Ascending aorta (tissue), 2 donors: Measurements from ENCODE around the gene ATL2. TPM values are rescaled to one million over a fixed set of nuclear protein-coding genes. Genes with fewer than 3 reads are reported as not detected.

ENCODE experiments used
- DNase-seq, 2 donors: peaks; one replicate each; pipeline ENCODE4 v3.0.0-alpha.2; 2019; ENCODE audit warnings: low spot score in 2 of 2
- H3K27ac ChIP-seq, 2 donors: fragments of 200-600 bp; sonication (generic); one replicate each; pipeline ENCODE4 v1.5.1; 2016 to 2017; ENCODE audit warnings: mild to moderate bottlenecking in 1 of 2
- H3K27me3 ChIP-seq: fragments of 200-600 bp; sonication (generic); one replicate; pipeline ENCODE4 v1.5.1; 2017
- H3K36me3 ChIP-seq, 2 donors: fragments of 200-600 bp; sonication (generic); one replicate each; pipeline ENCODE4 v1.5.1; 2016
- H3K4me1 ChIP-seq, 2 donors: fragments of 200-600 bp; sonication (generic); one replicate each; pipeline ENCODE4 v1.5.1; 2016 to 2017; ENCODE audit warnings: mild to moderate bottlenecking in 1 of 2
- H3K4me3 ChIP-seq, 2 donors: fragments of 200-600 bp; sonication (generic); one replicate each; pipeline ENCODE4 v1.5.1; 2016 to 2017; ENCODE audit warnings: mild to moderate bottlenecking in 1 of 2
- H3K9me3 ChIP-seq, 2 donors: fragments of 200-600 bp; sonication (generic); one replicate each; pipeline ENCODE4 v1.5.1; 2016
- intact Hi-C: fragments of 100-400 bp; cut with DNase I; formaldehyde crosslinking; loops from one replicate; pipeline ENCODE4 v1.15.1; 2023
- total RNA-seq: library from RNA; depleted of rRNA; stranded (reverse); fragments of >200 nt; gene quantifications from one replicate; pipeline ENCODE4 v1.1.0, GENCODE V29; 2016
- TF ChIP-seq, protein P1 (sequence below), 3 experiments: fragments of 200-600 bp in 2 of 3; fragments of 450-650 bp in 1 of 3; sonication (generic) in 2 of 3; IDR thresholded peaks; one replicate each; pipeline ENCODE4 v1.5.1; 2016 to 2019; ENCODE audit warnings: antibody characterized with exemption in 3 of 3, mild to moderate bottlenecking in 1 of 3, moderate library complexity in 1 of 3

ATL2 gene
- total RNA-seq, 1 donor from 2014 or later = 49.1 TPM

- no peaks in the 10 kb centered on the region for H3K27me3 ChIP-seq
- H3K4me1 ChIP-seq = peaks cover 4 to 15% of the 10 kb centered on the region in 2 donors
- H3K27ac ChIP-seq = no peak overlapping the region
- DNase-seq = no peak
- peaks cover 0 to 7% of the 10 kb centered on the region in 2 donors for H3K36me3 ChIP-seq
- intact Hi-C loops = no loop called here
- no peak overlapping the region for H3K4me3 ChIP-seq
- TF ChIP-seq, protein P1, sequence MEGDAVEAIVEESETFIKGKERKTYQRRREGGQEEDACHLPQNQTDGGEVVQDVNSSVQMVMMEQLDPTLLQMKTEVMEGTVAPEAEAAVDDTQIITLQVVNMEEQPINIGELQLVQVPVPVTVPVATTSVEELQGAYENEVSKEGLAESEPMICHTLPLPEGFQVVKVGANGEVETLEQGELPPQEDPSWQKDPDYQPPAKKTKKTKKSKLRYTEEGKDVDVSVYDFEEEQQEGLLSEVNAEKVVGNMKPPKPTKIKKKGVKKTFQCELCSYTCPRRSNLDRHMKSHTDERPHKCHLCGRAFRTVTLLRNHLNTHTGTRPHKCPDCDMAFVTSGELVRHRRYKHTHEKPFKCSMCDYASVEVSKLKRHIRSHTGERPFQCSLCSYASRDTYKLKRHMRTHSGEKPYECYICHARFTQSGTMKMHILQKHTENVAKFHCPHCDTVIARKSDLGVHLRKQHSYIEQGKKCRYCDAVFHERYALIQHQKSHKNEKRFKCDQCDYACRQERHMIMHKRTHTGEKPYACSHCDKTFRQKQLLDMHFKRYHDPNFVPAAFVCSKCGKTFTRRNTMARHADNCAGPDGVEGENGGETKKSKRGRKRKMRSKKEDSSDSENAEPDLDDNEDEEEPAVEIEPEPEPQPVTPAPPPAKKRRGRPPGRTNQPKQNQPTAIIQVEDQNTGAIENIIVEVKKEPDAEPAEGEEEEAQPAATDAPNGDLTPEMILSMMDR (IDR thresholded peaks at IDR 0.05) = no peak
- no peaks in the 10 kb centered on the region for H3K9me3 ChIP-seq
Measured at GRCh38 chr2:38362232-38362631, 14.8 kb downstream of the ATL2 start.

- Histone ChIP-seq H3K36me3 (peaks cover 0 to 7% of the 10 kb centered on the region in 2 donors), H3K27ac (no peak overlapping the region)
Measured at GRCh38 chr2:38360177-38360576, 16.9 kb downstream of the ATL2 start.

GRCh38 chr2:38353402-38353801, 23.7 kb downstream of the ATL2 start:
- TF ChIP-seq, protein P1 (IDR thresholded peaks at IDR 0.05) = no peak
- H3K36me3 ChIP-seq = peaks cover 5 to 12% of the 10 kb centered on the region in 2 donors
- no peaks in the 10 kb centered on the region for H3K9me3 ChIP-seq
- intact Hi-C loops = no loop called here
- H3K27me3 ChIP-seq = no peaks in the 10 kb centered on the region
- DNase-seq = no peak
- no peak overlapping the region for H3K4me3 ChIP-seq
- no peaks in the 10 kb centered on the region for H3K4me1 ChIP-seq
- H3K27ac ChIP-seq = no peak overlapping the region

More at GRCh38 chr2:38360177-38360576, 16.9 kb downstream of the ATL2 start:
- Histone ChIP-seq H3K4me1 (peaks cover 0 to 8% of the 10 kb centered on the region in 2 donors), H3K27me3 (no peaks in the 10 kb centered on the region), H3K4me3 (no peak overlapping the region), H3K9me3 (no peaks in the 10 kb centered on the region)
- TF ChIP-seq, protein P1 (IDR thresholded peaks at IDR 0.05) = no peak
- no peak for DNase-seq
- intact Hi-C loops = no loop called here

DNA sequence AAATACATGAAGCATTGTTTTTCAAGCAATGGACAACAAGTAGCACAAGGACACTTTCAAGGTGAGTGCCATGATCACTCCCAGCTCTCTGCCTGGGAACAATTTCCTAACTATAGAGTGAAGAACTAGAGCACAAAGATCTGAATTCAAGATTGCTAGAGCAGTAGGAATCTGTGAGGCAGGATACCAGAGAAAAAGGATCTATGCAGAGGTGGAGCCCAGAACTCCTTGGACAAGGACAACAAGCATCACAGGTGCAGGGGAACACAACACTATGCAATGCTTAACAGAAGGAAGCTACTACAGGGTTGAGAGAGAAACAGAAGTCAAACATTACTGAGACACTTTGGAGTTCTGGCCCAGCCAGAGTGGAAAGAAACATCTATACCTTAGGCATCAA, 24.7 kb downstream of the ATL2 start:
- Histone ChIP-seq H3K4me1 (no peaks in the 10 kb centered on the region), H3K36me3 (peaks cover 5% of the 10 kb centered on the region in 2 donors), H3K27ac (no peak overlapping the region), H3K27me3 (no peaks in the 10 kb centered on the region), H3K9me3 (no peaks in the 10 kb centered on the region), H3K4me3 (no peak overlapping the region)
- TF ChIP-seq, protein P1 (IDR thresholded peaks at IDR 0.05) = no peak
- intact Hi-C loops = no loop called here
- DNase-seq = no peak

DNA sequence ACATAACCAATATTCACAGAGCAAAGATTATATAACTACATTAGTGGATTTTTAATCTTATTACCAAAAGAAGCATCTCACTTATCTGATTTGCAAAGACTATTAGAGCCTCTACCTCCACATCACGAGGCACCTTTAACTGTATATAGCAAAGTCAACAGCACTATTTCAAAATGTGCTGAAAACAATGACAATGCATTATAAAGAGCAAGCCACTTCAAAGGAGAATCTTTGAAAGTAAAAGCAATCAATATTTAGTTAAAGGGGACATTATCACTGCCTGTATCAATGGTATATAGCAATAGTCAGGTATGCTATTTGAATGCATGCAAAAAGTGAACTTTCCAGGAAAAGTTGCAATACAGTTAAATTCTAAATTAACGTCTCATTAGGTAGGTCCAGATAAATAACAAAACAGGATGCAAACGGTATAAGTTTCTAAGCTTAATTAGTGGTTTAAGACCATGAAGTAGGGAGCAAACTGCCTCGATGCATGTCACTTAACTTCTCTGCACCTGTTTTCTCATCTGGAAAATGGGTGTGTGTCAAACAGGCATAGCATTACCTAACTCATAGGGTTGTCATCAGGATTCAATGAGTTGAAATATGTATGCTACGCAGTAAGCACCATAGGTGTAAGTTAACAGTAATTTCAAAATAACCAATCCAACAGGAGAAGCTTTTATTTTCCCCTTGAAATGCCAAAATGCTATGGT, 31.6 kb downstream of the ATL2 start:
- no peak overlapping the region for H3K27ac ChIP-seq
- TF ChIP-seq, protein P1 (IDR thresholded peaks at IDR 0.05) = no peak

More for the DNA sequence above, 31.6 kb downstream of the ATL2 start:
- intact Hi-C loops = no loop called here
- no peak for DNase-seq
- H3K27me3 ChIP-seq = no peaks in the 10 kb centered on the region
- H3K9me3 ChIP-seq = no peaks in the 10 kb centered on the region
- H3K4me3 ChIP-seq = no peak overlapping the region
- peaks cover 0 to 10% of the 10 kb centered on the region in 2 donors for H3K36me3 ChIP-seq
- no peaks in the 10 kb centered on the region for H3K4me1 ChIP-seq
